NCI-H187 treated with DMSO at 0.1 percent for 48 hours (cell line): ENCODE data around the gene ZNF10.

Experiments
- DNase-seq: peaks from one replicate; lab custom pipeline; 2025; lab: John Stamatoyannopoulos, UW

Gene ZNF10

GRCh38 chr12:133130038-133130807 lies at the start of gene ZNF10, which contains the start of gene ZNF891:
ZNF10 (plus strand) TSS chr12:133130627; CDS start chr12:133144493, 13,866 bp downstream.
ZNF891 (minus strand) TSS chr12:133130274; CDS start chr12:133121918, 8,356 bp downstream.
- DNase-seq, result peak; percentile 79

- DNase-seq, result no peak
These were observed 49.2 kb upstream of the ZNF10 start for GRCh38 chr12:133081159-133081780.

GRCh38 chr12:133083345-133083744 lies 47.1 kb upstream of the ZNF10 start:
- no peak for DNase-seq

GRCh38 chr12:133105620-133106019 lies 24.8 kb upstream of the ZNF10 start:
- DNase-seq, result no peak

GRCh38 chr12:133106253-133106652 lies 24.2 kb upstream of the ZNF10 start:
- no peak for DNase-seq

- DNase-seq, result no peak
These were observed 23.3 kb upstream of the ZNF10 start for GRCh38 chr12:133107121-133107520.

GRCh38 chr12:133108150-133108549 lies 22.3 kb upstream of the ZNF10 start:
- no peak for DNase-seq

- no peak for DNase-seq
These were observed 9.8 kb upstream of the ZNF10 start for GRCh38 chr12:133120385-133121191.

GRCh38 chr12:133124674-133125073 lies 5.8 kb upstream of the ZNF10 start:
- DNase-seq, result no peak

GRCh38 chr12:133129368-133130037 lies 924 bp upstream of the ZNF10 start:
- DNase-seq, result no peak

GRCh38 chr12:133130808-133131128 lies 341 bp downstream of the ZNF10 start:
- DNase-seq, result no peak

- DNase-seq, result no peak
These were observed 5.3 kb downstream of the ZNF10 start for GRCh38 chr12:133135747-133136146.

GRCh38 chr12:133145981-133146380 lies 15.6 kb downstream of the ZNF10 start:
- no peak for DNase-seq

- DNase-seq, result no peak
These were observed 25.8 kb downstream of the ZNF10 start for GRCh38 chr12:133156125-133156690.

GRCh38 chr12:133165776-133166175 lies 35.3 kb downstream of the ZNF10 start:
- no peak for DNase-seq

- no peak for DNase-seq
These were observed 42.1 kb downstream of the ZNF10 start for GRCh38 chr12:133172491-133172890.

- no peak for DNase-seq
These were observed 44.5 kb downstream of the ZNF10 start for GRCh38 chr12:133174901-133175300.

- DNase-seq, result no peak
These were observed 50.2 kb downstream of the ZNF10 start for GRCh38 chr12:133180669-133181068.

GRCh38 chr12:133181238-133181959 lies 51.0 kb downstream of the ZNF10 start, which contains the start of gene ZNF268:
ZNF268 (plus strand) TSS chr12:133181495; CDS start chr12:133181998, 503 bp downstream.
- DNase-seq, result peak; percentile 36

GRCh38 chr12:133190176-133190575 lies 59.7 kb downstream of the ZNF10 start:
- DNase-seq, result no peak

GRCh38 chr12:133192847-133193246 lies 62.4 kb downstream of the ZNF10 start:
- DNase-seq, result no peak
